NCI-H1694 treated with DMSO at 0.1 percent for 48 hours (cell line): ENCODE measurements around the gene ENOX1.

Experiments
- DNase-seq: peaks from one replicate; lab custom pipeline; 2025; lab: John Stamatoyannopoulos, UW

The ENOX1 gene

GRCh38 chr13:43785650-43786471, 911 bp downstream of the ENOX1 start:
- DNase-seq = peak; percentile 59

GRCh38 chr13:43785261-43785649, 1.5 kb downstream of the ENOX1 start:
- no peak for DNase-seq

DNA sequence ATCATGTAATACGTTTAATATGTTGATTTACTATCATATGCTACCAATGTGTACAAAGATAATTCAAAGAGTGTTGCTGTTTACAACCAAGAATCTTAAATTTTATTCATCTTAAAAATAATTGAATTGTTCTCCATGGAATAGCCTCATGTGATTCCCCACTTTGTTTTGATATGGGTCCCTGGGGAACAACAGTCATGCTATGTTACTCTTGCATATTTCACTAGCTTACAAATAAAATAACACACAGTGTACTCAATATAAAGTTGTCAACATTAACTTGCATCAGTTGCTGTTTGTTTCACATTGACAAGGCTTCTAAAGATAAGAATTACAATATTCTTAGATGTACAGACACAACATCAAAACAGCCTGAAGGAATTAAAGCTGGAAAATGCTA, 2.3 kb downstream of the ENOX1 start:
- no peak for DNase-seq

- peak; percentile 77 for DNase-seq
Observed at GRCh38 chr13:43783820-43784219, 3.0 kb downstream of the ENOX1 start.

GRCh38 chr13:43782686-43783085, 4.1 kb downstream of the ENOX1 start:
- DNase-seq = no peak

DNA sequence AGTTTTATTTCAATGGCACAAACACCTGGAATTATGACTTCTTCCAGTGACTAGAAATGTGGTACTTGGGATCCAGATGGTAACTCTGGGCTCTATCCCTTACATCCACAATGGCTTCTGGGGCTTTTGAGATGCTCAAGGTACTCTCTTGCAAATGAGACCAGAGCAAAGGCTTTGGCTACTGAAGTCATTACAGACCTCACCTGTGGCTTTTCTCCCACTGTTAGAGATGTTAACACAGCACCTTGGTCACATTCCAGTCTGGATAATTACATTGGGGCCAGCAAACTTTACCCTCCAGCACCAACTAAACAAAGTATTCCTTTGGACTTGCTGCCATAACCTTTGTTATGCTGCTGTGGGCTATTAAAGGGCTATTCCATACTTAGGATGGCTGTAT, 6.1 kb downstream of the ENOX1 start:
- DNase-seq = no peak

DNA sequence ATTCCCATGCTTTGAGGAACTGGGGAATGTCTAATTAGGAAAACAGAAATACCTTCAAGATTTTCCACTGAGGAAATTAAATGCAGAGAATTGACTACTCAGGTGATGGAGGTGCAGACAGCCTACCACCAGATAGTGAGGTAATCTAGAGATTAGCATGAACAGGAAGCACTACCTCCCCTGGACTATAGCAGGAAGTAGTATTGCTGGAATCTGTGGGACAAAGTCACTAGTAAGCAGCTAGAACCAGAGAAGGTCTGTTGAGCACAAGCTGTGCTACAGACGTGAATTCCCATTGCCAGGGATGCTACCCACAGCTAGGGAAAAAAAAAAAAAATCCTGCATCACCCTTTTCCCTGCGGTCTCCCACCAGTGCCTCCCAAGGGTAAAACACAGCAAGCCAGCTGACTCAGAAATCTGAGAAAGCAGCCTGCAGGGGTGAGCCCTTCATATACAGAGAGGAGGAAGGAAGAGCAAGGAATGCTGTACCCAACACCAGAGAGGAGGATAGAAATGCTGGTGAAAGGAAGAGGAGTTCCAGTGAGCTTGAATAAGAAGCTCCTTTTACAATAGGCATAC, 10.2 kb downstream of the ENOX1 start:
- no peak for DNase-seq

GRCh38 chr13:43776006-43776405, 10.8 kb downstream of the ENOX1 start:
- no peak for DNase-seq

DNA sequence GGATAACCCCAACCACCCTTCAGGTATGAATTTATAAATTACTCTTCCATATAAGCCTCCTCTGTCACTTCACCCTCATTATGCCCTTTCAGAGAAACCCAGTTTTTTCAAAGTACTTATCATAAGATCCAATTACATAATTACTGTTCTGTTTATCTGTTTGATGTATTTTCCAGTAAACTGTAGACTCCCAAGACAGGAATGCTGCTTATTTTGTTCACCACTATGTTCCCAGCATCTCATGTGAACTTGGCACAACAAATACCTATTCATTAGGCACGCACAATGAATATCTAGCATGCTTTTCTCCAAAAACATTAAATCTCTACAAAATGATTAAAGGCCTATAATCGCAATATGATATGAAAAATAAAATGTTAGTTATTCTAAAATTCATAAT, 13.2 kb downstream of the ENOX1 start:
- no peak for DNase-seq

- DNase-seq = no peak
Observed at GRCh38 chr13:43770871-43771270, 15.9 kb downstream of the ENOX1 start.

DNA sequence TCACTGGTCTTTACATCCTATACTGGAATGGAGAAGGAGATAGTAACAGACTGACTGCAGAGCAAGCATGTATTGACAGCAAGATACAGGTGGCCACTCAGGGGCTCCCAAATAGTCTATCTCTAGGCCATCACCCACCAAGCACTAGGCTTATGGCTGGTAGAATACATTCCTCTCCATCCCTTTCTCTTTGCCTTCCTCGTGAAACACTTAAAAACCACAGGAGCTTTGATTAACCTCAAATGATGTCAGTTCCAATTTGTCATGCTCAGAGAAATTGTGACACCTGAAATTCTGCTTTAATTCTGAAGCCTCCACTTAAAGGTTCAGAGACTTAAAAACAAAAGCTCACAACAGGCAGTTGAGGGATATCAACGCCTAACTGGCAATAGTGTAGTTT, 17.2 kb downstream of the ENOX1 start:
- DNase-seq = no peak

DNA sequence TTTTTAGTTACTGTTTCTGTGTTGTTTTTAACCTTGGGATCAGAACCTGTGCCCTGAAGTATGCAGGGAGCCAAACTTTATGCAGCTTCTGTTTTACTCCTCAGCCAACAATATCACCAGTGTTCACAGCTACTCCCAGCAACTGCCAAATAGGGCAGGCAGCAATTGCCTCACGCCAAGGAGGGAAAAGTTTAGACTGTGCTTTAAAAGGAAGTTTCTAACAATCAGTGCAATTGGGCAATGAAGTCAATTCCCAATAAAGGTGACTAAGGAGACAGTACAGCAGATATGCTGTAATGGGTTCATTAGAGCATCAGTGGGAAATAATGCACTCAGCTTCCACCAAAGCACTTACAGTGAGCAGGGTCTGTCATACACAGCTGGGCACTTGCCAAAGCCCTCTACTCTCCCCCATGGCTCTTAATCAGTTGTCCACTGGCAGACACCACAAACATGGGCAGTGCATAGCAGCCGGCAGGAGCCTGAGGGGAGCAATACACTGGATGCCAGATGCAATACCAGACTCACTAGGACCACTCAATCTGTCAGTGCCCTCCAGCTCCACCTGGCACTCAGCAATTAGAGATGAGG, 19.3 kb downstream of the ENOX1 start:
- no peak for DNase-seq

DNA sequence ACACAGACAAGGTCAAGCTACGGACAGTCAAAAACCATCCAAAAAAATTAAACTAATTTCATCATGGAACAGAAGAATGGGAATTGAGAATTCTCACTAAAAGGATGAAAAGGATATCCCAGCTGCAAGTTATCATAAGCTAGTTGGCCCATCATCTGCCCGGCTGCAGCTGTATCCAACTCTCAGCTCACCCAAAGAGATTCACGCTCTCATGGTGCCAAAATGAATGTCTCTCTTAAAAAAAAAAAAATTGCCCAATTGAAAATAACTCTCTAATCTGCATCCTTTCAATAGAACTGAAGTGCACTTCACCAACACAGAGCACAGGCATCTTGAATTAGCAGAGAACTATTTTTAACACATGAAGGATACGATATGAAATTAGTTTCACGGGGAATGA, 20.0 kb downstream of the ENOX1 start:
- peak; percentile 37 for DNase-seq

DNA sequence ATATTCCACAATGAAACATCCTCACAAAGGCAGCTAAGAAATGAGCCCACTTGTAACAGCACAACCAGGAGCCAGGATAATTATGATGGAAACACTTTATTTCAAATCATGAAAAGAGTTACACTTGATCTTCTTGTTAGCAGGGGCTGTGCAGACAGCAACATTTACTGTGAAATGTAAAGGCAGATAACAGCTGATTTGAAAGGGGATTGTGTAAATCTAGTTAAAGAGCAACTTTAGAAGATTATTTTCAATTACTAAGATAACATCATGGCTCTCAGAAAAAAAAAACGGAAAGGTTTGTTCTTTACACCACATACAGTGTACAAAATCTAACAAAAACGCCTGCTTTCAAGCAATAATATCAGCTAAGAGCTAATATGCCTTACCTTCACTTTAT, 22.4 kb downstream of the ENOX1 start:
- DNase-seq = no peak

DNA sequence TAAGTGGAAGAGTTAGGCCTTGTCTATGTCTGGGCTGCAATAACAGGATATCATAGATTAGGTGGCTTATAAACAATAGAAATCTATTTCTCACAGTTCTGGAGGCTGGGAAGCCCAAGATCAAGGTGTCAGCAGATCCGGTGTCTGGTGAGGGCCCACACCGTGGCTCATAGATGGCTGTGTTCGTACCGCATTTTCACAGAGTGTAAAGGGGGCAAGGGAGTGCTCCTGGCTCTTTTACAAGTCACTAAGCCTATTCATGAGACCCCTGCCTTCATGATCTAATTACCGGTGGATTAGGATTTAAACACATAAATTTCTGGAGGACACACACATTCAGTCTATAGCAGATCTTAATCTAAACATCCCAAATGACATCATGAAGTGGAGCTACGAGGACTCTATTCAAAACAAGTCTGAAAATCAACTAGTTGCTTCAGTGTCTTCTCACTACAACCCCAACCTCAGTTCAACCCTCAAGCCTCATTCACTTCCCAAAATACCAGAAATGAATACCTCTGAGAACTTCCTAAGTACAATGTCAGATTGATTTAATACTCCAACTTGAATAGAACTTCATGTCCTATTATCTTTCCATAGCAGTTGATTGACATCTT, 23.5 kb downstream of the ENOX1 start:
- DNase-seq = no peak

DNA sequence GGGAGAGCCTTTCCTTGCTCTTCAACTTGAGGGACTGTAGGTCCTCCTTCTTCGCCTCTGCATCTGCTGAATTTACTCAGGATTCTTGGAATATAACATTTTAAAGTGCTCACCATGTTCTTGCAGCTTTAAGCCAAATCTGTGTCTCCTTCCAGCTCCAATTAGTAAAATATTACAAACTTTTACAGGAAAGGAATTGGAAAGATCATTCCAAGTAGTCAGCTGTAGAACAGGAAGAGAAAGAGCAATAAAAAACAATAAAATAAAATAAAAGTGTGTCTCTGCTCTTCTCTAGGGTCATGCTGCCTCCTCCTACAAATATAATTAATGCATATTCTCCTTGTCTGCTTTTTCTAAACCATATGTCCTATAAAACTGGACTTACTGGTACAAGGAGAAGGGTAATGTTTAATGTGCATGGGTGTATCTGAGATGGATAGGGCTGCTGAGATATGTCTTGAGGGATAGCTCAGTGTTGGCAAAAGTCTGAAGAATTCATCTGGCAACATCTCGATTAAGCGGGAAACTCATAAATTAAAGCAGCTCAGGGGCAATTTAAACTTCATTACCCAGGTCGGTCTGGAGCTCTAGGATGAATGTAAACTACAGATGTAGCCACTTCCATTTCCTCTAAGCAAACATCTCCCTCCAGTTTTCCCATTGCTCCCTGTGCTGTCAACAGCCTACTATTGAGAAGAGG, 25.0 kb downstream of the ENOX1 start:
- no peak for DNase-seq

- DNase-seq = peak; percentile 62
Observed at GRCh38 chr13:43760257-43760656, 26.5 kb downstream of the ENOX1 start.

- no peak for DNase-seq
Observed at GRCh38 chr13:43758834-43759233, 27.9 kb downstream of the ENOX1 start.

- DNase-seq = no peak
Observed at GRCh38 chr13:43757266-43757665, 29.5 kb downstream of the ENOX1 start.

- no peak for DNase-seq
Observed at GRCh38 chr13:43755844-43756243, 30.9 kb downstream of the ENOX1 start.

GRCh38 chr13:43751624-43752023, 35.1 kb downstream of the ENOX1 start:
- no peak for DNase-seq

- DNase-seq = no peak
Observed at GRCh38 chr13:43749503-43749902, 37.3 kb downstream of the ENOX1 start.
